ENCODE measurements around the gene FAM209B. TPM values are rescaled to one million over a fixed set of nuclear protein-coding genes. Genes with fewer than 3 reads are reported as not detected.

Gene FAM209B
- polyA plus RNA-seq, 1 donor: 0.19 TPM

Other genes starting within 250 kb of the FAM209B start
- gene FAM210B, start 174.3 kb upstream of the FAM209B start, polyA plus RNA-seq: 39.6 TPM
- 13.7 TPM for gene AURKA, start 141.0 kb upstream of the FAM209B start, polyA plus RNA-seq
- 27.6 TPM for gene CSTF1, start 140.6 kb upstream of the FAM209B start, polyA plus RNA-seq
- 1.2 TPM for gene CASS4, start 121.0 kb upstream of the FAM209B start, polyA plus RNA-seq
- gene RTF2, start 64.6 kb upstream of the FAM209B start, polyA plus RNA-seq: 84.7 TPM
- 0.21 TPM for gene FAM209A, start 8.5 kb upstream of the FAM209B start, polyA plus RNA-seq
- 0.06 TPM for gene TFAP2C, start 96.1 kb downstream of the FAM209B start, polyA plus RNA-seq

All from large intestine (tissue), 1 donor.